NCI-H1436 treated with DMSO at 0.1 percent for 48 hours (cell line): ENCODE results near the gene NUP62.
"Not testable (repeated sequence)": the region's sequence is repeated elsewhere in the genome, so short reads cannot be mapped to it uniquely, and the experiment has no call there.

Experiments
- DNase-seq: peaks from one replicate; lab custom pipeline; 2025; lab: John Stamatoyannopoulos, UW

Gene NUP62, protein sequence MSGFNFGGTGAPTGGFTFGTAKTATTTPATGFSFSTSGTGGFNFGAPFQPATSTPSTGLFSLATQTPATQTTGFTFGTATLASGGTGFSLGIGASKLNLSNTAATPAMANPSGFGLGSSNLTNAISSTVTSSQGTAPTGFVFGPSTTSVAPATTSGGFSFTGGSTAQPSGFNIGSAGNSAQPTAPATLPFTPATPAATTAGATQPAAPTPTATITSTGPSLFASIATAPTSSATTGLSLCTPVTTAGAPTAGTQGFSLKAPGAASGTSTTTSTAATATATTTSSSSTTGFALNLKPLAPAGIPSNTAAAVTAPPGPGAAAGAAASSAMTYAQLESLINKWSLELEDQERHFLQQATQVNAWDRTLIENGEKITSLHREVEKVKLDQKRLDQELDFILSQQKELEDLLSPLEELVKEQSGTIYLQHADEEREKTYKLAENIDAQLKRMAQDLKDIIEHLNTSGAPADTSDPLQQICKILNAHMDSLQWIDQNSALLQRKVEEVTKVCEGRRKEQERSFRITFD

GRCh38 chr19:49929121-49929610 lies at the start of gene NUP62, which contains the start of gene ATF5:
TSS of gene NUP62 (minus strand) at chr19:49929504. CDS start at chr19:49909807, 19,697 bp downstream.
TSS of gene ATF5 (plus strand) at chr19:49929205. CDS start at chr19:49930851, 1,646 bp downstream.
- DNase-seq, result peak; percentile 82

DNA sequence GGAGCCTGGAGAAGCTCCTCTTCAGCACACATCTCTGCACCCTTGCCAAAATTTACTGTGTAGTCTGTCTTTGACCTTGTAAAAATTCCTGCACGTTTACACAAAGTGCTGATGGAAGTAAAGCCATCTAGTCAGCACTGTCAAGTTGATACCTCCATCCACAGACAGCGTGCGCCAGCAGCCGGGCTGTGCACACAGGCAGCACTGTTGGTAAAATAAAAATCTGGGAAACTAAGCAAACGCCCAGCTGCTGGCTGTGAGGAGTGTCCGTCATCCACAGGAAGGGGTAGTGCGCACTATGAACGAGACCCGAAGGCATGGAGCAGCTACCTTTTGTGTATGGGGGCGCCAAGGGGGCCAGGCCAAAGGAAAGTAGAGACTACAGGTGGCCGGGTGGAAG lies 49.0 kb upstream of the NUP62 start:
- no peak for DNase-seq

- no peak for DNase-seq
Measured at GRCh38 chr19:49977881-49978280, 48.6 kb upstream of the NUP62 start.

DNA sequence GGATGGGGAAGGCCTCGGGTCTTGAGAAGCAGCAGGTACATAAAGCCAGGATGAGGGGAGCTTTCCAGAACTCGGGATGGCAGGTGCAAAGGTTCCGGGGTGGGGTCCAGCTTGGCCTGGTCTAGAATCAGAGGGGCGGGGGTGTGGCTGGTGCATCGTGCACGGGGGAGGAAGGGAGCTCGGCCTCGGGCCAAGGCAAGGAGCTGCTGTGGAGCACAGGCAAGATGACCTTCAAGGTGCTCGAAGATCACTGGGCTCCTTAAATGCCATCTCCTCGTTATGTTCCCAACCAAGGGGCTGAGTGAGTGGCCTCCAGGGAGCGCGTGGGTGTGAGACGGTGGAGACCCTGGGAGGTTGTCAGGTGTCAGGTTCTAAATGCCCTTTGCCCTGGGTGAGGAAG lies 47.8 kb upstream of the NUP62 start:
- DNase-seq, result no peak

GRCh38 chr19:49976496-49976895 lies 47.2 kb upstream of the NUP62 start:
- DNase-seq, result no peak

DNA sequence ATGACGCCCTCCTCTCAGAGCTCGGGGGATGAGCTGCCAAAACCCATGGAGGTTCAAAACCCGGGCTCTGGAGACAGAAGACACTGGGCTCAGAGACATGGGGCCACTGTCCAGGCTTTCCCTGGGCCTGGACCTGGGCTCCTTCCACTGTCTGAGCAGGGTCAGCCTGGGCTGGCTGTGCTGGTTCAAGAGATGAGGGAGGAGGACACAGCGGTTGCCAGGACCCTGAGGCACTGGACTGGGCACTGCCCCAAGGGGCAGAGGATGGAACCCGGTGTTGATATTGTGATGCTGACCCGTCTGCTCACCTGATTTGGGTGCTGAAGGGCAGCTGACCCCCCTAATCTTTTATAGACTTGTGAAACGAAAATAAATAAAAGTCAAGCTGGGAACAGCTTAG lies 45.7 kb upstream of the NUP62 start:
- DNase-seq, result no peak

GRCh38 chr19:49973987-49974386 lies 44.7 kb upstream of the NUP62 start:
- no peak for DNase-seq

- DNase-seq, result no peak
Measured at GRCh38 chr19:49972841-49973240, 43.5 kb upstream of the NUP62 start.

DNA sequence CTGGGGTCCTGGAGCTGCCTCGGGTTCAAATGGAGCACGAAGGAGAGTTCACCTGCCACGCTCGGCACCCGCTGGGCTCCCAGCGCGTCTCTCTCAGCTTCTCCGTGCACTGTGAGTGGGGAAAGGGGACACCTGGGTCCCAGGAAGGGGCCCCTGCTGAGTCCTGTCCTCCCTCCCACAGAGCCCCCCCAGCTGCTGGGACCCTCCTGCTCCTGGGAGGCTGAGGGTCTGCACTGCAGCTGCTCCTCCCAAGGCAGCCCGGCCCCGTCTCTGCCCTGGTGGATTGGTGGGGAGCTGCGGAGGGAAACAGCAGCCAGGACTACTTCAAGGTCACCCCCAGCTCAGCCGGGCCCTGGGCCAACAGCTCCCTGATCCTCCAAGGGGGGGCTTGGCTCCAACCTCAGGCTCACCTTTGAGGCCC lies 42.7 kb upstream of the NUP62 start:
- no peak for DNase-seq

- not testable (repeated sequence) for DNase-seq
Measured at GRCh38 chr19:49969355-49969754, 40.1 kb upstream of the NUP62 start.

- no peak for DNase-seq
Measured at GRCh38 chr19:49968279-49968922, 39.1 kb upstream of the NUP62 start.

DNA sequence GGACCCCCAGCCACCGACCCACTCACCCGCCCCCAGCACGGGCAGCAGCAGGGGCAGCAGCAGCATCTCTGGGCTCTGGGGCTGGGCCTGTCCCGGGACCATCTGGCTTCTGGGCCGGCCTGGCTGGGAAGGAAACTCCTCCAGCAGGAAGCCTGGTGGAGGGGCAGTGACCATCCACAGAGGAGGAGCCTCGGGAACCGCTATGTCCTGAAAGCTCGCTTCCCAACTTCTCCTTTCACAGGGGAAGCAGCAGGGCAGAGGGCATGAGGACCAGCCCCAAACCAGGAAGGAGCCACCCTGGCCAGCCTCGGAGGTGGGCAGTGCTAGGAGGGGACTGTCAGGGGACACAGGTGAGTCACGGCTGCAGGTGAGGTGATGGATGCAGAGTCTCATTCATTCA lies 31.7 kb upstream of the NUP62 start, which contains the start of gene SIGLEC11:
Gene SIGLEC11, minus strand, starts transcription at position 193 of the 400 bp plus-strand sequence. Its CDS starts 91 bp downstream, at position 102.
- DNase-seq, result not testable (repeated sequence)

GRCh38 chr19:49959892-49960291 lies 30.6 kb upstream of the NUP62 start:
- not testable (repeated sequence) for DNase-seq

DNA sequence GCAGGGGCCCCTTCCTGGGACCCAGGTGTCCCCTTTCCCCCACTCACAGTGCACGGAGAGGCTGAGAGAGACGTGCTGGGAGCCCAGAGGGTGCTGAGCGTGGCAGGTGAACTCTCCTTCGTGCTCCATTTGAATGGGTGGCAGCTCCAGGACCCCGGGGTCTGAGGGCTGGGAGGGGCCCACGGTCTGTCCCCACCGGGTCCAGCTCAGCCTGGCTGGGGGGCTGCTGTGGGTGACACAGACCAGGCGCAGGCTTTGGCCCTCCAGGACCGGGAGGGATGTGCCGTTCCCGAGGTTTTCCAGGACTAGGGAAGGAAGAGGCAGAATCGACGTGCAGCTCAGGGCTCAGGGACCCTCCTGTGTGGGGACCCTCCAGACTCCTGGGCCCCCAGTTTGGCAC lies 29.3 kb upstream of the NUP62 start:
- DNase-seq, result not testable (repeated sequence)

- DNase-seq, result not testable (repeated sequence)
Measured at GRCh38 chr19:49958144-49958543, 28.8 kb upstream of the NUP62 start.

- no peak for DNase-seq
Measured at GRCh38 chr19:49957262-49957915, 28.1 kb upstream of the NUP62 start.

DNA sequence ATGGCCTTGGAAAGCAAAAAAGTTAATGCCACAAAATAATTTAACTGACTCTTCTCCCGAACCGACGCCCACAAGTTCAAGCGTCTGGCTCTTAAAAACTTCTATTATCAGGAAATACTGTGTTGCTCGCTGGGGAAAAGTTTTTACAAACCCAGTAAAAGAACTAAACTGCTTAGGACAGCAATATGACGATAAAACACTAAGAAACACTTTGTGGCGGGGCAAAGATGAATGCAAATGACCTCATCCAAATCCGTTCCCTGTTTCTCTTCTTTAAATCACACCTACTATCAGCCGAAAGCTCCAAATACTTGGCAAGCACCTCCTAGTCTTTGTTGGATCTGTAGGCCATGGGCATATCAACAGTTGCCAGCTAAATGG lies 26.8 kb upstream of the NUP62 start:
- DNase-seq, result no peak

DNA sequence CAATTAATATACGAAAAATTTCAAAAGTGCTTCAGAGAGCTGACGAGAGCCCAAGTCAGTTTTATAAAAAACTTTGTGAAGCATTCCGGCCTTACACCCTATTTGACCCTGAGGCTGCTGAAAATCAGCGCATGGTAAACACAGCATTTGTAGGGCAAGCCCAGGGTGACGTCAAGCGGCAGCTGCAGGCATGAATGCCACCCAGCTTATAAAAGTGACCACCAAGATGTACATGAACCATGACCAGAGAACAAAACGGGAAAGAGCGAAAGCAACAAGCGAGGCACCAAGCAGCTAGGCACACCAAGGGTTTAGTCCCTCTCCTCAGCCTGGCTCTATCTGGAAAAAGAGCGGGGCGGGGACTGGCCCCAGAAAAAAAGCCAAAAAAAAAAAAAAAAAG lies 25.6 kb upstream of the NUP62 start:
- DNase-seq, result no peak

DNA sequence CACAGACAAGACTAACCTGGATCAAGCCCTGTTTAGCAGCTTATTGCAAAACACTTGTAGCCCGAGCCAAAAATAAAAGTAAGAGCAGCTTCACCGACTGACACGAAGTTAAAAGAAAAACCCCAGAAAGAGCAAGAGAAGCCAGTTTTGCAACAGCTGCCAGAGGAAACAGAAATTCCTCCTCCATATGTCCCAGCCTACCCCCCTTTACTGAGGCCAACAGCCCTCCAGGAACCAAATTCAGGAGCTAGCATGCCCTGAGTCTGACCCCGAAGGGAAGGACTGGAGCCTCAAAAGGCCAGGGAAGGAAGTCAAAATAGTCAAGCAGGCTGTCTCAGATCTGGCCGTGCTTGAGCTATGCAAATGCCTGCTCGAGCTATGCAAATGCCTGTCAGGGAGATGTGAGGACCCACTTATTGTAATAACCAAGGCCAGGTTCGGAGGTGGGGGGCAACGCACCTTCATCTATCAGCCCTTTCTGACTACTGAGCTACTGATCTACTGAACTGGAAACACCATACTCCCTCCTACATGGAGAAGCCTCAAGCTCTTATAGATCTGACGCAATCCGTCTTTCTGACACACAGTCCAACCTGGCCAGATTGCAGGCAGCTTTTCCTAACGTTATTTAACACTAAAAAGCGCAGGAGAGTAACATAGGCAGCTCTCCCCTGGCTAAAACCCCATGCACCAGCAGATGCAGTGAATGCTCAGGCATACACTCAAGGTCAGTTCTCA lies 25.0 kb upstream of the NUP62 start:
- DNase-seq, result no peak

GRCh38 chr19:49953416-49953815 lies 24.1 kb upstream of the NUP62 start:
- DNase-seq, result no peak

GRCh38 chr19:49952906-49953305 lies 23.6 kb upstream of the NUP62 start:
- no peak for DNase-seq

GRCh38 chr19:49952479-49952836 lies 23.2 kb upstream of the NUP62 start:
- no peak for DNase-seq
